Measurements from ENCODE around the gene CRACR2B. TPM values are rescaled to one million over a fixed set of nuclear protein-coding genes. Genes with fewer than 3 reads are reported as not detected.

Gene CRACR2B
- total and polyA plus RNA-seq, 2 of the 13 experiments (the other 11 are each of a cell fraction or from before 2014, with no cell fraction given) = 14.9 to 21.0 TPM

GRCh38 chr11:830295-831117, 2.8 kb downstream of the CRACR2B start (continued):
- TF ChIP-seq ZNF318 (CRISPR knock-in tag; IDR thresholded peaks at IDR 0.05) (no peak), SCMH1 (CRISPR knock-in tag; IDR thresholded peaks at IDR 0.05; ENCODE audit: borderline replicate concordance) (no peak), ZNF260 (CRISPR knock-in tag; IDR thresholded peaks at IDR 0.05; ENCODE audit: borderline replicate concordance, low read depth) (no peak), ZNF713 (CRISPR knock-in tag; IDR thresholded peaks at IDR 0.05) (0 out of 2 replicates have a peak, but pooled peaks have one; percentile 59), MTA1 (CRISPR knock-in tag; IDR thresholded peaks at IDR 0.05; ENCODE audit: borderline replicate concordance) (no peak), SATB2 (CRISPR knock-in tag; IDR thresholded peaks at IDR 0.05) (no peak), HOXA7 (CRISPR knock-in tag; IDR thresholded peaks at IDR 0.05) (no peak), CREBL2 (CRISPR knock-in tag; IDR thresholded peaks at IDR 0.05; ENCODE audit: borderline replicate concordance) (no peak), CHD2 (IDR thresholded peaks at IDR 0.05; ENCODE audit: low read depth, low read length) (no peak), CERS6 (CRISPR knock-in tag; IDR thresholded peaks at IDR 0.05) (no peak), SKI (IDR thresholded peaks at IDR 0.05; ENCODE audit: partially characterized antibody) (no peak), RBAK (CRISPR knock-in tag; IDR thresholded peaks at IDR 0.05) (no peak), ZBTB7B (CRISPR knock-in tag; IDR thresholded peaks at IDR 0.05) (no peak), ZNF333 (CRISPR knock-in tag; IDR thresholded peaks at IDR 0.05; ENCODE audit: borderline replicate concordance) (no peak), FOXK1 (CRISPR knock-in tag; IDR thresholded peaks at IDR 0.05; ENCODE audit: borderline replicate concordance, low read depth) (no peak), HNRNPH1 (optimal IDR thresholded peaks at IDR 0.05; ENCODE audit: low read depth, low read length) (no peak), TFDP1 (CRISPR knock-in tag; IDR thresholded peaks at IDR 0.05; ENCODE audit: borderline replicate concordance) (peak; percentile 62; the same call in 1 of the 2 replicates)

Measured in HepG2 (cell line).